Measurements from ENCODE around the gene CNNM1.

CNNM1 gene

DNA sequence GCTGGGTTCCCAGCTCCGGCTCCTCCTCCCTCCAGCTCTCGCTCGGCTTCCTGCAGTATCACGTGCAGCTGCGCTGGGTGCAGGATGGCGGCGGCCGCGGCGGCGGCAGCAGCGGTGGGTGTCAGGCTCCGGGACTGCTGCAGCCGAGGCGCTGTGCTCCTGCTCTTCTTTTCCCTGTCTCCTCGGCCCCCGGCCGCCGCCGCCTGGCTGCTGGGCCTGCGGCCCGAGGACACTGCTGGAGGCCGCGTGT is at the start of gene CNNM1:
CNNM1 (plus strand) TSS at position 53 of the 250 bp plus-strand sequence; CDS start at position 85, 32 bp downstream.
- DNase-seq (ENCODE audit: low read depth in 3 of 3), result no peak

DNA sequence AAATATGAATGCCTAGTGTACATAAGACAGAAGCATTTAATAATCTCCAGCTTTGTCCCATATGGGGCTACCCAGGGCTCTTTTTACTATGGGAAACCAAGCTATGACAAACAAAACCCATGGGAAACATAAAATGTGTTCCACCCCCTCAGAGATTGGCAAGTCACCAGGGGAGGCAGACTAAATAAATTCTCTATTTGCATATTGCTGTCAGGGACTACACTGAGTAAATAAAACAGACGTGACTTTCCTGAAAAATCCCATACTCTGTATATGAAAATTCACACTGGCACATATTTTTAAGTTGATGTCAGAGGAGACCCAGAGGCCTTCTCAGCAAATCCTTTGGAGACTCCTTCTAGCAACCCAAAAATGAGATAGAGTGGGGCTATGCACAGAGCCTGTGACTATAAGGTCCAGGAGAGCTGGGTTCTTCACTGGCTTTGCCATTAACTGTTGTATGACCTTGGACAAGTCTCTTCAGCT is 49.5 kb upstream of the CNNM1 start:
- DNase-seq (ENCODE audit: low read depth in 3 of 3), result no peak

DNA sequence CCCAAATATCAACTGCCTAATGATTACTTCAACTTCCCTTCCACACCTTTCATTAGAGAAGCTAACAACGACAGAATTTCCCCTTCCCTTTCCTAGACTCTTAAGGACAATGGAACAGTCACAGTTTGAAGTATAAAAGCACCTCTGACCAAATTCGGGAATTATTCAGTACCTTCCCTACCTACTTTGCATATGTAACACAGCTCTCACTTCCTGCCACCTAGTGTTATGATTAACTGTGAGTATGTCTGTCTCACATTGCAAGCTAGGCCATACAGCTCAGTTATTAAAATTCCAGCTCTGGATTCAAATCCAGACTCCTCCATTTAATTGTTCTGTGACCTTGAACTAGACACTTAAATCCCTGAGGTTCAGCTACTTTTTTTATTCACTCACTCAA is 48.7 kb upstream of the CNNM1 start:
- DNase-seq (ENCODE audit: low read depth in 3 of 3), result no peak

DNA sequence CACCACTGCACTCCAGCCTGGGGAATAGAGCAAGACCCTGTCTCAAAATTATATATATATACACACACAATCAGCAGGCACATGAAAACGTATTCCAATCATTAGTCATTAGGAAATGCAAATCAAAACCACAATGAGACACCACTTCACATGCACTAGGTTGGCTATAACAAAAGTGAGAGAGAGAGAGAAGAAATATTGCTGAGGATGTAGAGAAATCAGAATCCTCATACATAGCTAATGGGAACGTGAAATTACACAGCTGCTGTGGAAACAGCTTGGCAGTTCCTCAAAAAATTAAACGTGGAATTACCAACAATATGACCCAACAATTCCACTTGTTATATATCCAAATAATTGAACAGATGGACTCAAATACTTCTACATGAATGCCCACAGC is 43.3 kb upstream of the CNNM1 start:
- no peak for DNase-seq (ENCODE audit: low read depth in 3 of 3)

DNA sequence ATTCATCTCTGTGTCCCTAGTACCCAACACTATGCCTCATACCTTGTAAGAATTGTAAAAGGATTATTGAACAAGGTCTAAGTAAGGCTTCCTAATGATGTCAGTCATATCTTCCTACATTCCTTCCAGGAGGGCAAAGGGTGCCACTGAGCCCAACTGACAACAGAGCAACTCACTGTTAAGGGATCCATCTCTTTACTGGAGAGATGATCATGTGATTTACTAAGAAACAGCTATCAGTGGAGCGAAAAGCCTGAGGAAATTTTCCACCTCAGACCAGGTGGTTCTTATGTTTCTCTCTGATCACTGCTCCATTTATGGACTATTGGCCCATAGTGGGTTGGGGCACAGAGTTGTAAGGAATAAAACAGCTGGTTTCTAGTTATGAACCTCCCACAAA is 38.9 kb upstream of the CNNM1 start:
- DNase-seq (ENCODE audit: low read depth in 3 of 3), result no peak

DNA sequence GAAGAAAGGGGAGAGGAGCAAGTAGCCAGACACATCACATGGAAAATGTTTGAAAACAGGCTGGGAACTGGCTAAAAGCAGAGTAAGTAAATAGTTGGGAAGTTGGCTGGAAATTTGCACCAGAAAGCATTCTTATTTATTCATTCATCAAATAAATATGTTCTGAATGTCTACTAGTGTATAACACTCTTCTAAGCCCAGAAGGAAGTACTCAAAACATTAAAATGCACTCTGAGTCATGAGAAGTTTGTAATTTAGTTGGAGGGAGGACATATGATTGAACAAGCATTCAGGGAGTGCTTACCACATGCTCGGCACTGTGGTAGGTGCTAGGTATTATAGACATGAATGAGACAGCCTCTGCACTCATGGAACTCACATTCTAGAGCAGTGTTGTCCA is 37.0 kb upstream of the CNNM1 start:
- DNase-seq (ENCODE audit: low read depth in 3 of 3), result no peak

DNA sequence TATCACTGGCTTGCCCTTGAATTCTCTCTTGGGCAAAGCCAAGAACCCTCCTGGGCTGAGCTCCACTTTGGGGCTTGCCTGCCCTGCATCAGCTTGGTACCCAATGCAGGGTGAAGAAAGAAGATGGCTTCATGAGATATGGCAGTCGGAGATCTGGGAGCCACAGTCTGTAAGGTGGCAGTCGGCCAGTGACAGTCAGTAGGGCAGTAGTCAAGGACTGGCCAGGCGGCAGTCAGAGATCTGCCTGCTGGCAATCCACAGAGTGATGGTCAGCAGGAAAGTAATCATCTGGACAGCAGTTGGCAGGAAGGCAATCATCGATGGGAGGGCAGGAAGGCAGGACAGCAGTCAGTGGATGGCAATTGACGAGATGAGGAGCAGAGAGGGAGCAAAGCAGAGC is 32.6 kb upstream of the CNNM1 start:
- no peak for DNase-seq (ENCODE audit: low read depth in 3 of 3)

DNA sequence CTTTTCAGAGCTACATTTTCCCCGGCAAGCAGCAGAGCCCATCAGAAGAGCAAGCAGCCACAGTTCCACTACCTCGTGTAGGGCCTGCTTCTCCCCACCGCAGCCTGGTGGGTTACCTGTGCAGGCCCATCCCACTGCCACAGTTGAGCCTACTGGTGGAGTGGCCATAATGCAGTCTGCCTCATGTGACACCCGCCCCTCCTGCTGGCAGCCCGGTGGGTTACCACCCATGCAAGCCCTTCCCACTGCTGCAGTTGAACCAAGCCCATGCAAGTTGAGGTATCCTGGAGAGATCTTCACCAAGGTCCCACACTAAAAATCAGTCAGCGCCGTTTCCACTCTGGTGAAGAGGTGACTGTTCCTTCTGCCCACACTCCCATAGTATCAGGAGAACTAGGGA is 32.1 kb upstream of the CNNM1 start:
- no peak for DNase-seq (ENCODE audit: low read depth in 3 of 3)

DNA sequence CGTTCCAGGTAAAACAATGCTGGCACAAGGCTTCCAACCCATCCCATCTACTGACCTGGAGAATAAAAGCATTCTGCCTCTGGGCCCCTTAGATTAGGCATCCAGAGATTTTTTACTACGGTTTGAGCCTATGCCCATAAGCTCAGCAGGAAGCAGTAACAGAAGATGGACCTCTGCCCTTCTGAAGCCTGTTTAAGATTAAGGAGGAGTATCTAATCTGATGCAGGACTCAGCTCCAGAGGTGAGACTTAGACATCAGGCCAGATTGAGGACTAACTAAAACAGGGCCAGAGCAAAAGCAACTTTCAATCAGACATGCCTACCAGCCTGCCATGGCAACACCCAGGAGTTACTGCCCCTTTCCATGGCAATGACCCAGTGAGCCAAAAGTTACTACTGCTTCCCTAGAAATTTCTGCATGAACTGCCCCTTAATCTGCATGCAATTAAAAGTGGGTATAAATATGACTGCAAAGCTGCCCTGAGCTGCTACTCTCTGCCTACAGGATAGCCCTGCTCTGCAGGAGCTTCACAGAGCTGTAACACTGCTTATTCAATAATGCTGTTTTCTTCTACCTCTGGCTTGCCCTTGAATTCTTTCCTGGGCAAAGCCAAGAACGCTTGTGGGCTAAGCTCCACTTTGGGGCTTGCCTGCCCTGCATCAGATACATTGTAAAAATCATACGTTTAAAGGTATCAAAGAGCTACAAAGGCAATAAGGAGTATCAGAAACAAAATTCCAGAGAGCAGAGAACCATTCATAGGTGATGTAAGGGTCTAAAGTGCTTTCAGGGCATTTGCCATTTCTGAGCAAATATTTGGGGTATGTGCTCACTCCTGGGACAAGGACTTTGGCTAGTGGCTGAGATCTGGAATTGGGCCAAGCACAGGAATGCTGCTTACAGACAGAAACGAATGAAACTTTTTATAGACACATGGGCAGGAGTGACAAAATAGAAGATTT is 25.0 kb upstream of the CNNM1 start:
- no peak for DNase-seq (ENCODE audit: low read depth in 3 of 3)

DNA sequence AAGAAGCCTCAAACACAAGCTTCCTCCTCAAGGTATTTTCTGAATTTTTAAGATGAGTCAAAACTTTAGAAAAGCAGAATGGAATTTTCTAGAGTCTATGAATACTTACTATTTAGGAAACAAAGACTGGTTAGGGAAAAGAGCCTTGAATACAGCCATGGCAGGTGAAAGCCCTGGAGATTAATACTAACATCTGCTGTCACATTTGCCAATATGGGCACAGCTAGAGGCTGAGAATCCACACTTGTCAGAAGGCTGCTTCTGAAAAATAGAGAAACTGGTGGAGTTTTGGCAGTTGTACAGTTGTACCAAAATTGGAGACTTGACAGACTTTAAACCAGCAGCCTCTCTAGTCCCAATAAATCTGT is 24.3 kb upstream of the CNNM1 start:
- DNase-seq (ENCODE audit: low read depth in 3 of 3), result no peak

DNA sequence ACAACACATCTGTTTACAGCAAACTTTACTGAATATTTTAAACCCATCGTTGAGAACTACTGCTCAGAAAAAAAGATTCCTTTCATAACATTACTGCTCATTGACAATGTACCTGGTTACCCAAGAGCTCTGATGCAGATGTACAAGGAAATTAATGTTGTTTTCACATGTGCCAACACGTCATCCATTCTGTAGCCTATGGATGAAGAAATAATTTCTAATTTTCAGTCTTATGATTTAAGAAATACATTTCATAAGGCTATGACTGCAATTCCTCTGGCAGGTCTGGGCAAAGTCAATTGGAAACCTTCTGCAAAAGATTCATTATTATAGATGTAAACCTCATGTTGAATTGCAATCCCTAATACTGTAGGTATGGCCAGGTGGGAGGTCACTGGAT is 16.7 kb upstream of the CNNM1 start:
- no peak for DNase-seq (ENCODE audit: low read depth in 3 of 3)

DNA sequence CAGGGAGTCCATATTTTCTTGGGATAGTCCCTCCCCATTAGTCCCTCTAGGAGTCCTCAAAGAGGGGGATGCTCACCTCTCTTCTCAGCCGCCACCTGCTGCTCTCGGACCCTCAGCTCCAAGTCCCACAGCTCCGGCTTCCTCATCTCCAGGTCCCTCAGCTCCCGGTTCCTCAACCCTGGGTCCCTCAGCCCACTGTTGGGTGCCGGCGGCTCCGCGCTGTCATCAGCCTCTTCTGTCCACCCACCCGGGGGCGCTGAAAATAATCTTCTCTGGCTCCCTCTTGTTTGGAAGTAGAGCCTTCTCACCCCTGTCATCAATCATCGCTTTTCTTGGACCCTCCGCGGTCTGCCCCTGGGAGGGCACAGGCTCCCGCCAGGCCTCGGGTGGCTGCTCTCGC is 13.3 kb upstream of the CNNM1 start:
- DNase-seq (ENCODE audit: low read depth in 3 of 3), result no peak

DNA sequence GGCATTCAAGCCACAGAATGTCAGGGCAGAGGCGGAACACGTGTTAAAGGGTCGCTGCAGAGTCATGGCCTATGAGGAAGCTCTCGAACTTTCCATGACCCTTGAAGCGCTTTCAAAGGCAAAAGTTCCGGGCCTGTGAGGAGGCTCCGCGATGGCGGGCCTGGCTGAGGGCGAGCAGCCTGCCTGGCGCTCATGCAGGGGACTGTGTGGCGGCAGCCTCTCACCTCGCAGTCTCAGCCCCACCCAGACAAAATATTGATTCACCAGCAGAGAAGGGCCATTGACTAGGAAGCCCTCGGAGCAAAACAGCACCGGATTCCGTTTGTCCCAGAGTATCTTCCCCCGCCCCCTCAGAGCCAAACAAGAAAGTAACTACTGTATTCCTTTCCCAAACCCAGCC is 12.8 kb upstream of the CNNM1 start:
- no peak for DNase-seq (ENCODE audit: low read depth in 3 of 3)

DNA sequence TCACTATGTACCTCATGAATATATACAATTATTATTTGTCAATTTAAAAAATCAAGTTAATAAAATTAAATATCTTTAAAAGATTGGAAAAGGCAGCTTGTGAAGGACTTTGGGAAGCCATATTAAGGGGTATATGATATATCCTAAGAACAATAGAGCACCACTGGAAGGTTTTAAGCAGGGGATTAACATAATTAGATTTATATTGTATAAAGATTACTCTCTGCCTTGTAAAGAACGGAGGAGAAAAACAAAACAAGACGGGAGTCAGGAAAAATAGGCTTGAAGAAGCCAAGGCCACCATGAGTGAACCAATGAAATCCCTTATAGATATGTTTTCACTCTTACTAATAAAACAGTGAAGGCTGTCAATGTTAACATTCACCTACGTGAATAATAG is 11.1 kb upstream of the CNNM1 start:
- DNase-seq (ENCODE audit: low read depth in 3 of 3), result no peak

DNA sequence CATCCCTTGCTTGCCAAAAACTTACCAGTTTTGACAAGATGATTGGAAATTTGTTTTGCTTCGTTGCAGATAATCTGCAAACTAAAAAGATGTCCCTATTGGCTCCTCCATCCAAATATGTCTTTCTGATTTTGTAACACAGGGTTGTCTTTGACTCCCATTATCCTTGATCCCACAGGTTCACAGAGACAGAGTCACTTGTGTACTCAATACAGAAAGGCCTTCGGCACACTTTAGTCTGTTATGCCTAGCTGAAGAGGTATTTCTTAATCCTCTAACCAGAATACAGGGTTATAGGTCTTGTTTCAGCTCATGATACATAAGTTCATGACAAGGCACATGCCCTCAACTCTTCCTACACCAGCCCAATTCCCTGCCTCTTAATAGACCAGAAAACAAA is 10.7 kb upstream of the CNNM1 start:
- DNase-seq (ENCODE audit: low read depth in 3 of 3), result no peak

DNA sequence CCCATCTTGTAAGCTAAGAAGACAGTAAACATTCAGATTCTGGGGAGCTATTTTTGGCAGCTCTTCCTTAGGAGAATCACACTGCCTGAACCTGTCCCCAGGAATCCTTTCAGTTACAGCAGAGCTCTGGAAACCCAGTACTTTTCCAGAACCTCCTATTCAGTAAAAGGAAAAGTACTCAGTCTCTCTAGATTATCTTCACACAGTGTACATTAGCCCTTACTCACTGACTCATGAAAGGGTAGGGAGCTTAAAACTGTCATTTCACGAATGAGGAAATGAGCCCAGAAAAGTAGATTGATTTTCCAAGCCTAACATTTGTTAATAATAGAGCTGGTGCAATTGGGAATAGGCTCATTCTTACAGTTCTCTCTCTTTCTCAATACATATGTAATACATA is 3.9 kb upstream of the CNNM1 start:
- DNase-seq (ENCODE audit: low read depth in 3 of 3), result no peak

DNA sequence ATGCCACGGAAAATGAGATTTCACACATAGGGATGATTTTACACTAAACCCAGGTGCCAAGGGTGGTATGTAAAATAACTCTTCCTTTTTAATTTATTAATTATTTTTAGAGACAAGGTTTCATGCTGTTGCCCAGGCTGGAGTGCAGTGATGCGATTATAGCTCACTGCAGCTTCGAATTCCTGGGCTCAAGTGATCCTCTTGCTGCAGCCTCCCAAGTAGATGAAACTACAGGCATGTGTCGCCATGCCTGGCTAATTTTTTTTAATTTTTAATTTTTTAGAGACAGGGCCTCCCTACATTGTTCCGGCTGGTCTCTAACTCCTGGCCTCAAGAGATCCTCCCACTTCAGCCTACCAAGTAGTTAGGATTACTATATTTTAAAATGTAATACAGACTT is 2.3 kb upstream of the CNNM1 start:
- no peak for DNase-seq (ENCODE audit: low read depth in 3 of 3)

DNA sequence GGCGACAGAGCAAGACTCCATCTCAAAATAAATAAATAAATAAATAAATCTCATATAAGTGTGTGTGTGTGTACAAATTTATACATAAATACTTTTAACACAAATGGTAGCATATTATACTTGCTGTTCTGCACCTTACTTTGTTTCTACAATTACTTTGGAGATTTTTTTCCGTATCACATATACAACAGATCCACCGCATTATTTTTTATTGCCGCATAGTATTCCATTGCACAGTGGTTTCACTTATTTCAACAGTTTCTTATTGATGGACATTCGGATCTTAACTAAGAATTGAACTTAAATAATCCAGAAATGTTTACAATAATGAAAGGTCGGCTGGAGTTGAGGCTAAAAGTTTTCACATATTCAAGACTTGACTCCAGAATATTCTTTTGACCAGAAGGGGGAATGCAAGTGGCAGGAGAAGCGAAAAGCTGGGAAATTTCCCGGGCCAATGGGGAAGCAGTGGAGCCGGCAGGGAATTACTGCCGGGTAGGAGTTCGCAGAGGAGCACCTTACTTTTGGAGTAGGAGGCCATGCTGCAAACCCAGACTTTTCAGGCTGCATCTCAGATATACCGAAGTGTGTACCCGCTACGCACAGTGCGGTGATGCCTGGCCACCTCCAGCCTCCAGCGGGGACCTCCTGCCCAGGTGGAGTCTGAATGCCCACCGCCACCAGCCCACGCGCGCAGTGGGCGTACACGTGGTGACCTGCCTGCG is 415 bp upstream of the CNNM1 start:
- no peak for DNase-seq (ENCODE audit: low read depth in 3 of 3)

DNA sequence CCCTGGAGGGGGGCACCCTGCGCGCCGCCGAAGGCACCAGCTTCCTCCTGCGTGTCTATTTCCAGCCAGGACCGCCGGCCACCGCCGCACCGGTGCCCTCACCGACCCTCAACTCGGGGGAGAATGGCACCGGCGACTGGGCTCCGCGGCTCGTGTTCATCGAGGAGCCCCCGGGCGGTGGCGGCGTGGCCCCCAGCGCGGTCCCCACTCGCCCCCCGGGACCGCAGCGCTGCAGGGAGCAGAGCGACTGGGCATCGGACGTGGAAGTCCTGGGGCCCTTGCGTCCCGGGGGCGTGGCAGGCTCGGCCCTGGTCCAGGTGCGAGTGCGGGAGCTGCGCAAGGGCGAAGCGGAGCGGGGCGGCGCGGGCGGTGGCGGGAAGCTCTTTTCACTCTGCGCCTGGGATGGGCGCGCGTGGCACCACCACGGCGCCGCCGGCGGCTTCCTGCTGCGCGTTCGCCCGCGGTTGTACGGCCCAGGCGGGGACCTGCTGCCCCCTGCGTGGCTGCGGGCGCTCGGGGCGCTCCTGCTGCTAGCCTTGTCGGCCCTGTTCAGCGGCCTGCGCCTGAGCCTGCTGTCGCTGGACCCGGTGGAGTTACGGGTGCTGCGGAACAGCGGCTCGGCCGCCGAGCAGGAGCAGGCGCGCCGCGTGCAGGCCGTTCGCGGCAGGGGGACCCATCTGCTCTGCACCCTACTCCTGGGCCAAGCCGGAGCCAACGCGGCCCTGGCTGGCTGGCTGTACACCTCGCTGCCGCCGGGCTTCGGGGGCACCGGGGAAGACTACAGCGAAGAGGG is 594 bp downstream of the CNNM1 start:
- no peak for DNase-seq (ENCODE audit: low read depth in 3 of 3)

DNA sequence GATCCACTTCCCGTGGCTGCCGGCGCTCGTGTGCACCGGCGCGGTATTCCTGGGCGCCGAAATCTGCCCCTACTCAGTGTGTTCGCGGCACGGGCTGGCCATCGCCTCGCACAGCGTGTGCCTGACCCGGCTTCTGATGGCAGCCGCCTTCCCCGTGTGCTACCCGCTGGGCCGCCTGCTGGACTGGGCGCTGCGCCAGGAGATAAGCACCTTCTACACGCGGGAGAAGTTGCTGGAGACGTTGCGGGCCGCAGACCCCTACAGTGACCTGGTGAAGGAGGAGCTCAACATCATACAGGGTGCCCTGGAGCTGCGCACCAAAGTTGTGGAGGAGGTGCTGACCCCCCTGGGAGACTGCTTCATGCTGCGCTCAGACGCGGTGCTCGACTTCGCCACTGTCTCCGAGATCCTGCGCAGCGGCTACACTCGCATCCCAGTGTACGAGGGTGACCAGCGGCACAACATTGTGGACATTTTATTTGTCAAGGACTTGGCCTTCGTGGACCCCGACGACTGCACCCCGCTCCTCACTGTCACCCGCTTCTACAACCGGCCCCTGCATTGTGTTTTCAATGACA is 1.3 kb downstream of the CNNM1 start:
- no peak for DNase-seq (ENCODE audit: low read depth in 3 of 3)

DNA sequence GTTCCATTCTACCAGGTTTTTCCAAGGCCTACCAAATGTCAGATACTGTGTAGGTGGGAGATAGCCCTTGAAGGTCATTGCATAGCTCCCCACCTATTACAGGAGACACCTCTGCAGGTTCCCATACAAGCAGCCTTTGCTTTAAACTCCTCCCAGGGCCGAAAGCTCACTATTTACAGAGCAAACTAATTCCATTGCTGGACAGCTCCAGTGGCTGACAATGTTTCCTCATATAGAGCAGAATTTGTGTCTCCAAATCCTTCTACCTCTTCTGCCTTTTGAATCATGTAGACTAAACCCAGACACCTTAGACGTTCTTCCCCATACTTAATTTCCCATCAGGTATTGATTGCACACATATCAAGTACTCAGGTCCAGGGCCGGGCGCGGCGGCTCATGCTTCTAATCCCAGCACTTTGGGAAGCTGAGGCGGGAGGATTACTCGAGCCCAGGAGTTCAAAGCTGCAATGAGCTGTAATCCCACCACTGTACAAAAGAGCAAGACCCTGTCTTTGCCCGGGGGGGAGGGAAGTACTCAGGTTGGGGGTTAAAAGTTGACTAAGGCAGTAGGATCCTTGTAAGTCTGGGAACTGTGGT is 2.1 kb downstream of the CNNM1 start:
- DNase-seq (ENCODE audit: low read depth in 3 of 3), result no peak

DNA sequence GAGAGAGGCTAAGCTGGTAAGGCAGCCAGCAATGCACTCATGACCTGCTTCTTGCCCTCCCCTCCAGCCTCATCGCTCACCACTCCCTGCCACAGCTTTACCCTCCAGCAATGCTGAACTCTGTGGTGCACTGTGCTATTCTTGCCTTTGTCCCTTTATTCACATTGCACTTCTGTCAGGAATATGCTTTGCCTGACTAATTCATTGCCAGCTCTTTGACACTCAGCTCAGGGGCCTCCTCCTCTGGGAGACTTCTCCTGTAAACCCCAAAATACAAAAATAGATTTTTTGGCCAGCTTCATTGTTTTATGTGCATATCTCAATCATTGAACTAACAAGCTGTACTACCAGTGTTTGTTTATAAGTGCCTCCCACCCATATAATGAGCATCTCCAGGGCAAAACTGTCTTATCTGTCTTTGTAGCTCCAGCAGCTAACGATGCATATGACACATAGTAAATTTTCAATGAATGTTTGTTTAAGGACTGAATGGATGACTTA is 8.2 kb downstream of the CNNM1 start:
- no peak for DNase-seq (ENCODE audit: low read depth in 3 of 3)

All from stimulated activated CD4-positive, alpha-beta T cell treated with anti-CD3 and anti-CD28 coated beads, TNF-alpha, amount 100 ng/mL, for 48 hours (primary cell).